HG02798 (cell line): ENCODE results near the gene MAP6.
"Not testable (repeated sequence)": the region's sequence is repeated elsewhere in the genome, so short reads cannot be mapped to it uniquely, and the experiment has no call there.

ENCODE experiments used
- ATAC-seq: cut with Tn5 transposase; IDR thresholded peaks from one replicate; pipeline ENCODE4 v1.9.1; 2021; ENCODE audit warnings: mild to moderate bottlenecking; ENCODE audit not compliant: unreplicated experiment, poor library complexity

Gene MAP6

GRCh38 chr11:75668451-75669297 lies at the start of gene MAP6:
Gene MAP6, minus strand, starts transcription at chr11:75669038. Its CDS starts 669 bp downstream, at chr11:75668369.
- ATAC-seq = no peak

GRCh38 chr11:75717608-75718418 lies 49.0 kb upstream of the MAP6 start, which contains the start of gene MOGAT2:
Gene MOGAT2, plus strand, starts transcription at chr11:75717838. Its CDS starts 51 bp downstream, at chr11:75717889.
- ATAC-seq = no peak

- no peak for ATAC-seq
These were observed 47.8 kb upstream of the MAP6 start for GRCh38 chr11:75716659-75717058.

- ATAC-seq = no peak
These were observed 46.9 kb upstream of the MAP6 start for GRCh38 chr11:75715688-75716087.

- ATAC-seq = no peak
These were observed 45.4 kb upstream of the MAP6 start for GRCh38 chr11:75714211-75714610.

GRCh38 chr11:75706260-75706729 lies 37.5 kb upstream of the MAP6 start:
- ATAC-seq = peak; percentile 72

GRCh38 chr11:75705541-75705940 lies 36.7 kb upstream of the MAP6 start:
- ATAC-seq = no peak

GRCh38 chr11:75703695-75704237 lies 34.9 kb upstream of the MAP6 start:
- ATAC-seq = no peak

GRCh38 chr11:75700940-75701339 lies 32.1 kb upstream of the MAP6 start:
- ATAC-seq = no peak

- no peak for ATAC-seq
These were observed 29.2 kb upstream of the MAP6 start for GRCh38 chr11:75697906-75698581.

- ATAC-seq = no peak
These were observed 23.0 kb upstream of the MAP6 start for GRCh38 chr11:75691804-75692203.

- peak; percentile 54 for ATAC-seq
These were observed 21.2 kb upstream of the MAP6 start for GRCh38 chr11:75689863-75690609.

GRCh38 chr11:75683856-75684255 lies 15.0 kb upstream of the MAP6 start:
- not testable (repeated sequence) for ATAC-seq

- ATAC-seq = no peak
These were observed 10.7 kb upstream of the MAP6 start for GRCh38 chr11:75679566-75679965.

GRCh38 chr11:75678620-75679259 lies 9.9 kb upstream of the MAP6 start:
- no peak for ATAC-seq

GRCh38 chr11:75677909-75678308 lies 9.1 kb upstream of the MAP6 start:
- ATAC-seq = no peak

GRCh38 chr11:75677275-75677674 lies 8.4 kb upstream of the MAP6 start:
- ATAC-seq = no peak

- no peak for ATAC-seq
These were observed 5.2 kb upstream of the MAP6 start for GRCh38 chr11:75673977-75674582.
